Activated naive CD4-positive, alpha-beta T cell treated with anti-CD3 and anti-CD28 coated beads, Interleukin-2, amount 10 ng/mL, durations not matched to agents 7 days and 5 days (primary cell): ENCODE data around the gene SPTBN4.
A peak's percentile ranks its signal among the peaks of the same experiment; 100 is the strongest.
"Not testable (repeated sequence)": the region's sequence is repeated elsewhere in the genome, so short reads cannot be mapped to it uniquely, and the experiment has no call there.

ENCODE experiments used
- CTCF ChIA-PET: fragments of 350-600 bp; sonication (Branson Sonifier 250); formaldehyde crosslinking; loops from one replicate; lab custom pipeline; 2021; ENCODE audit warnings: antibody characterized with exemption; lab: Charles Lee
- DNase-seq: peaks from one replicate; pipeline ENCODE4 v3.0.0-alpha.2; 2020
- H3K27ac Mint-ChIP-seq: one replicate; pipeline ENCODE4 v1.8.0; 2021; ENCODE audit warnings: mild to moderate bottlenecking, moderate library complexity, mixed read lengths
- H3K27me3 Mint-ChIP-seq: one replicate; pipeline ENCODE4 v1.8.0; 2021; ENCODE audit warnings: mild to moderate bottlenecking, mixed read lengths
- H3K36me3 Mint-ChIP-seq: one replicate; pipeline ENCODE4 v1.8.0; 2021; ENCODE audit warnings: mixed read lengths
- H3K4me1 Mint-ChIP-seq: one replicate; pipeline ENCODE4 v1.8.0; 2021; ENCODE audit warnings: mixed read lengths
- H3K4me3 Mint-ChIP-seq: one replicate; pipeline ENCODE4 v1.8.0; 2021; ENCODE audit warnings: mild to moderate bottlenecking, moderate library complexity, mixed read lengths
- H3K9me3 Mint-ChIP-seq: one replicate; pipeline ENCODE4 v1.8.0; 2021; ENCODE audit warnings: mixed read lengths

Gene SPTBN4

GRCh38 chr19:40614622-40615411 lies 148.0 kb downstream of the SPTBN4 start:
- peak; percentile 88 for DNase-seq
- Mint-ChIP-seq H3K4me1 (peaks cover 55% of the 10 kb centered on the region), H3K27me3 (no peaks in the 10 kb centered on the region), H3K9me3 (no peaks in the 10 kb centered on the region), H3K36me3 (peaks cover 19% of the 10 kb centered on the region), H3K4me3 (peak overlapping the region; percentile 82), H3K27ac (peak overlapping the region; percentile 88)
- CTCF ChIA-PET = interaction anchor here (0.6 to 2.9 kb wide), 4 partner anchors 20 to 416 kb away, joined by 3 to 23 read pairs (median 4); no protein-coding TSS in a partner anchor

- DNase-seq = no peak
- Mint-ChIP-seq H3K27me3 (no peaks in the 10 kb centered on the region), H3K9me3 (no peaks in the 10 kb centered on the region), H3K4me1 (peaks cover 42% of the 10 kb centered on the region), H3K36me3 (peaks cover 21% of the 10 kb centered on the region), H3K27ac (no peak overlapping the region), H3K4me3 (no peak overlapping the region)
- CTCF ChIA-PET = interaction anchor here (0.9 to 2.9 kb wide), 2 partner anchors 11 to 18 kb away, joined by 3 to 23 read pairs; no protein-coding TSS in a partner anchor
These were observed 149.4 kb downstream of the SPTBN4 start for GRCh38 chr19:40616178-40616577.

DNA sequence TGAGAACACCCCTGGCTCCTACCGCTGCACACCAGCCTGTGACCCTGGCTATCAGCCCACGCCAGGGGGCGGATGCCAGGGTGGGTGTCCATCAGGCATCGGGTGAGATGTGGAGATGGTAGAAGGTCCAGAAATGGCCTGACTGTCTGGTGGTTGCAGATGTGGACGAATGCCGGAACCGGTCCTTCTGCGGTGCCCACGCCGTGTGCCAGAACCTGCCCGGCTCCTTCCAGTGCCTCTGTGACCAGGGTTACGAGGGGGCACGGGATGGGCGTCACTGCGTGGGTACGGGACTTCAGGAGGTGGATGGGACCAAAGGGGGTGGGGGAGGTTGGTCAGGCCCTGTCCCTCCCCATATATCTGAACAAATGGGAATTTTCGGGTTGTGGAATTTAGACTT lies 150.1 kb downstream of the SPTBN4 start:
- no peak overlapping the region for H3K4me3 Mint-ChIP-seq
- H3K27me3 Mint-ChIP-seq = no peaks in the 10 kb centered on the region
- H3K27ac Mint-ChIP-seq = no peak overlapping the region
- H3K4me1 Mint-ChIP-seq = peaks cover 39% of the 10 kb centered on the region
- H3K36me3 Mint-ChIP-seq = peaks cover 24% of the 10 kb centered on the region
- CTCF ChIA-PET = interaction anchor here (2.9 kb wide), 1 partner anchor 18 kb away, joined by 23 read pairs; no protein-coding TSS in a partner anchor
- H3K9me3 Mint-ChIP-seq = no peaks in the 10 kb centered on the region
- no peak for DNase-seq

DNA sequence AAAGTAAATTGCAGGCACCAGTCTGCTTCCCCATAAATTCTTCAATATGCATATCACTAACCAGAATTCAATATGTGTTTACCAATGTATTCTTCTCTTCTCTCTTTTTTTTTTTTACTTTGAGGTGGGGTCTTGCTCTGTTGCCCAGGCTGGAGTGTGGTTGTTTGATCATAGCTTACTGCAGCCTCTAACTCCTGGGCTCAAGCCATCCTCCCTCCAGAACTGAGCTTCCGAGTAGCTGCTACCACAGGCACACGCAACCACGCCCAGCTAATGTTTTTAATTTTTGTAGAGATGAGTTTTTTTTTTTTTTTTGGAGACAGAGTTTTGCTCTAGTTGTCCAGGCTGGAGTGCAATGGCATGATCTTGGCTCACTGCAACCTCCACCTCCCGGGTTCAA lies 151.2 kb downstream of the SPTBN4 start:
- Mint-ChIP-seq H3K36me3 (peaks cover 24% of the 10 kb centered on the region), H3K4me1 (peaks cover 34% of the 10 kb centered on the region), H3K4me3 (no peak overlapping the region), H3K27me3 (no peaks in the 10 kb centered on the region), H3K27ac (no peak overlapping the region), H3K9me3 (no peaks in the 10 kb centered on the region)
- CTCF ChIA-PET = interaction anchor here (1.4 kb wide), 1 partner anchor 16 kb away, joined by 3 read pairs; no protein-coding TSS in a partner anchor
- DNase-seq = no peak

DNA sequence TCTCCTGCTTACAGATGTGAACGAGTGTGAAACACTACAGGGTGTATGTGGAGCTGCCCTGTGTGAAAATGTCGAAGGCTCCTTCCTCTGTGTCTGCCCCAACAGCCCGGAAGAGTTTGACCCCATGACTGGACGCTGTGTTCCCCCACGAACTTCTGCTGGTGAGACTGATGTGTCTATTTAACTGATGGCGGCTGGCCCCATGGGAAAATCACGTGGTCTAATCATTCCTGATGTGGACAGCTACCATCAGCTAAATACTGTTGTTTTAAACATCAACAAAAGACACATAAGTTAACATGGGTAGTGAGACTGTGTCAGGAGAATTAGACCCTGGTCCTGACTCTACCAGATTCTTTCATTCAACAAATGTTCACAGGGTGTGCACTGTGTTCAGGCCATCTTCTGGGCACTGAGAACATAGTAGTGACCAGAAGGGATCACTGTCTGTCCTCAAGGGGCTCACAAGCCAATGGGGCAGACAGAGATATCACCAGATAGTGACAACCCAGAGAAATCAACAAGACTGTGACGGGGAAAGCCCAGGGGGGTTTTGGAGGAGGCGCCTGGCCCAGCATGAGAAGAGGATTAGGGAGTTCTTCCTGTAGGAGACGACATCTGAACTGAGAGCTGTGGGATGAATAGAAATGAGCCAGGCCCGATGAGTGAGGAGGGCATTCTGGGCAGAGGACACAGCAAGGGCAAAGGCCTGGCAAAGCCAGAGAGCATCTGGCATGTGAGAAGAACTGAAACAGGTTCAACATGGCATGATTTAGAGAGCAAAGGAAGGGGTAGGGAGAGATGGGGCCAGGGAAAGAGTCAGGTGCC lies 152.7 kb downstream of the SPTBN4 start:
- Mint-ChIP-seq H3K27me3 (no peaks in the 10 kb centered on the region), H3K27ac (no peak overlapping the region), H3K9me3 (no peaks in the 10 kb centered on the region), H3K36me3 (peaks cover 28% of the 10 kb centered on the region), H3K4me3 (no peak overlapping the region), H3K4me1 (peaks cover 23% of the 10 kb centered on the region)
- no peak for DNase-seq
- CTCF ChIA-PET = interaction anchor here (3.1 kb wide), 1 partner anchor 16 kb away, joined by 15 read pairs; no protein-coding TSS in a partner anchor

DNA sequence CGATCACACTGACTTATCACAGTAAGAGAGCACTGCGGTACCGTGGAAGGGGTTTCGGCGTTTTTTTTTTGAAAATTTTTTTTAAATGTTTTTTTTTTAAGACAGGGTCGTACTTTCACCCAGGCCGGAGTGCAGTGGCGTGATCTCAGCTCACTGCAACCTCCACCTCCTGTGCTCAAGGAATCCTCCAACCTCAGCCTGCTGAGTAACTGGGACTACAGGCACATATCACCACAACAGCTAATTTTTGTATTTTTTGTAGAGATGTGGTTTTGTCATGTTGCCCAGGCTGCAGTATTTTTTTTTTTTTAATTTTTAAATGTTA lies 153.3 kb downstream of the SPTBN4 start:
- no peaks in the 10 kb centered on the region for H3K27me3 Mint-ChIP-seq
- peaks cover 20% of the 10 kb centered on the region for H3K4me1 Mint-ChIP-seq
- CTCF ChIA-PET = interaction anchor here (1.2 to 3.1 kb wide), 2 partner anchors 15 kb away, joined by 3 to 15 read pairs; no protein-coding TSS in a partner anchor
- peaks cover 28% of the 10 kb centered on the region for H3K36me3 Mint-ChIP-seq
- DNase-seq = no peak
- H3K27ac Mint-ChIP-seq = no peak overlapping the region
- no peak overlapping the region for H3K4me3 Mint-ChIP-seq
- no peaks in the 10 kb centered on the region for H3K9me3 Mint-ChIP-seq

DNA sequence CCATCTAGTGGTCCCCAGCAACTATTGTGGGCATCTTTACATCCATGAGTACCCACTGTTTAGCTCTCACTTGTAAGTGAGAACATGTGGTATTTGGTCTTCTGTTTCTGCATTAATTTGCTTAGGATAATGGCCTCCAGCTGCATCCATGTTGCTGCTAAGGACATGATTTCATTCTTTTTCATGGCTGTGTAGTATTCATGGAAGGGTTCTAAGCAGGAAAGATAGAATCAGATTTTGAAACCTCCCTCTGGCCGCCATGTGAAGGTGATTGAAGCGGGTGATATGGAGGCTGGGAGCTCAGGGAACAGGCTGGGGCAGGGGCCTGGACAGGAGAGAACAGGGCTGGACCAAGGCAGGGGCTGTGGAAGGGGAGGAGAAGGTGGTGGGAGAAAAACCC lies 154.5 kb downstream of the SPTBN4 start:
- Mint-ChIP-seq H3K36me3 (peaks cover 31% of the 10 kb centered on the region), H3K9me3 (no peaks in the 10 kb centered on the region), H3K4me3 (no peak overlapping the region), H3K4me1 (peaks cover 17% of the 10 kb centered on the region), H3K27ac (peak overlapping the region; percentile 65), H3K27me3 (no peaks in the 10 kb centered on the region)
- no peak for DNase-seq
- CTCF ChIA-PET = interaction anchor here (1.2 to 3.1 kb wide), 3 partner anchors 14 to 22 kb away, joined by 3 to 15 read pairs (median 3); no protein-coding TSS in a partner anchor

GRCh38 chr19:40621966-40622772 lies 155.4 kb downstream of the SPTBN4 start:
- Mint-ChIP-seq H3K27me3 (no peaks in the 10 kb centered on the region), H3K9me3 (no peaks in the 10 kb centered on the region), H3K27ac (no peak overlapping the region), H3K36me3 (peaks cover 27% of the 10 kb centered on the region), H3K4me3 (no peak overlapping the region), H3K4me1 (peaks cover 17% of the 10 kb centered on the region)
- CTCF ChIA-PET = interaction anchor here (1.3 to 3.1 kb wide), 3 partner anchors 13 to 23 kb away, joined by 3 to 15 read pairs (median 4); no protein-coding TSS in a partner anchor
- no peak for DNase-seq

GRCh38 chr19:40622773-40623075 lies 155.9 kb downstream of the SPTBN4 start:
- Mint-ChIP-seq H3K36me3 (peaks cover 27% of the 10 kb centered on the region), H3K27me3 (no peaks in the 10 kb centered on the region)

DNA sequence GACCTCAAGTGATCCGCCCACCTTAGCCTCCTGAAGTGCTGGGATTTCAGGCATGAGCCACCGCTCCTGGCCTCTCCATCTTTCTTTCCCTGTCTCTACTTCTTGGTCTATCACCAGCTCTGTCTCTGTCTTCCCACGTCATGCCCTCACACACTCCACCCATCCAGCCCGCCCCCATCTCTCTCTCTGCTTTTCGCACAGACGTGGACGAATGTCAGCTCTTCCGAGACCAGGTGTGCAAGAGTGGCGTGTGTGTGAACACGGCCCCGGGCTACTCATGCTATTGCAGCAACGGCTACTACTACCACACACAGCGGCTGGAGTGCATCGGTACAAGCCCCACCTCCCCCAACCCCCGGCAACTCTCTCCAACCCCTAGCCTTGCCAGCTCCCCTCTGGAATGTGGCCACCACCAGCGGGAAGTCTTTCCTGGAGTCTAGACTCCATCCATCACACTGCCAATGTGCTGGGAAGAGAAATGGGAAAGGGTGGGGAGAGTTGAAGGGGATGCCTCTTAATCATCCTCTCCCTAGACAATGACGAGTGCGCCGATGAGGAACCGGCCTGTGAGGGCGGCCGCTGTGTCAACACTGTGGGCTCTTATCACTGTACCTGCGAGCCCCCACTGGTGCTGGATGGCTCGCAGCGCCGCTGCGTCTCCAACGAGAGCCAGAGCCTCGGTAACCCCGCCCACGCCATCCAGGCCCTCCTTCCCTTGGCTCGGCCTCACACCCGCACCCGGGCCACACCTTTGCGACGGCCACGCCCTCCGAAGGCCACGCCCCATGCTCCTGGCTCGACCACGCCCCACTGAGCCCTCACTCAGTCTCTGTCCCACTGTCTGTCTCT lies 156.8 kb downstream of the SPTBN4 start:
- Mint-ChIP-seq H3K27me3 (no peaks in the 10 kb centered on the region), H3K4me3 (no peak overlapping the region), H3K9me3 (no peaks in the 10 kb centered on the region), H3K36me3 (peaks cover 27% of the 10 kb centered on the region), H3K4me1 (peaks cover 17% of the 10 kb centered on the region), H3K27ac (no peak overlapping the region)
- DNase-seq = no peak
- CTCF ChIA-PET = interaction anchor here (1.9 kb wide), 1 partner anchor 11 kb away, joined by 4 read pairs; no protein-coding TSS in a partner anchor

More at GRCh38 chr19:40622773-40623075, 155.9 kb downstream of the SPTBN4 start:
- no peak overlapping the region for H3K4me3 Mint-ChIP-seq
- H3K9me3 Mint-ChIP-seq = no peaks in the 10 kb centered on the region
- H3K4me1 Mint-ChIP-seq = peaks cover 17% of the 10 kb centered on the region
- CTCF ChIA-PET = interaction anchor here (1.9 kb wide), 1 partner anchor 12 kb away, joined by 4 read pairs; no protein-coding TSS in a partner anchor
- DNase-seq = no peak
- H3K27ac Mint-ChIP-seq = no peak overlapping the region

GRCh38 chr19:40624369-40625153 lies 157.8 kb downstream of the SPTBN4 start:
- H3K36me3 Mint-ChIP-seq = peaks cover 24% of the 10 kb centered on the region
- H3K27ac Mint-ChIP-seq = peak overlapping the region; percentile 33
- H3K9me3 Mint-ChIP-seq, H3K4me3 Mint-ChIP-seq, DNase-seq, H3K27me3 Mint-ChIP-seq: not testable (repeated sequence)
- CTCF ChIA-PET = interaction anchor here (1.4 kb wide), 1 partner anchor 10 kb away, joined by 9 read pairs; no protein-coding TSS in a partner anchor
- H3K4me1 Mint-ChIP-seq = peaks cover 17% of the 10 kb centered on the region

DNA sequence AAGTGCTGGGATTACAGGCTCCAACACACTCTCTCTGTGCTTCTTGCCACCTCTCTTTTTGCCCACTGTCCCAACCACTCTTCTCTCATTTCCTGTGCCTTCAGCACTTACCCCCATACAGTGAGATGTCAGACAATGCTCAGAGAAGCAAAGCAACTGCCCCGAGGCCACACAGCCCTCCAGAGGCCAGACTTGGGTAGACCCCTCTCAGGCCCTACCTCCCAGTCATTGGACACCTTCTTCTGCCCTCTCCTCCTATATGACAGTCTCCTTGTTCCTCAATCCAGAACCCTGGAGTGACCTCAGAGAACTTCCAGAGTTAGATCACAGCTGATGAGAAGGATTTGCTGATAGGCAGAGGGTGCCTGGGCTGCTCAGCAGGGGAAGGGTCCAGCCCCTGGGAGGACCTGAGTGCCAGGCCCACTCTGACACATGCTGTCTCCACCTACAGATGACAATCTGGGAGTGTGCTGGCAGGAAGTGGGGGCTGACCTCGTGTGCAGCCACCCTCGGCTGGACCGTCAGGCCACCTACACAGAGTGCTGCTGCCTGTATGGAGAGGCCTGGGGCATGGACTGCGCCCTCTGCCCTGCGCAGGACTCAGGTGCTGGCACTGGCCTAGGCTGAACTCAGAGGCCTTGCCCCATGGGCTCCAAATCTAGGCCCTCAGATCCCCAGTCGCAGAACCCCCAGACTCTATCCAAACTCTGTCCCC lies 158.8 kb downstream of the SPTBN4 start:
- Mint-ChIP-seq H3K4me1 (peaks cover 24% of the 10 kb centered on the region), H3K4me3 (no peak overlapping the region), H3K36me3 (peaks cover 22% of the 10 kb centered on the region), H3K9me3 (no peaks in the 10 kb centered on the region), H3K27me3 (no peaks in the 10 kb centered on the region), H3K27ac (peak overlapping the region; percentile 43)
- no peak for DNase-seq
- CTCF ChIA-PET = interaction anchor here (1.4 kb wide), 1 partner anchor 9 kb away, joined by 9 read pairs; no protein-coding TSS in a partner anchor
